Gastrocnemius medialis (tissue), 4 donors: ENCODE data around the gene WASF2. TPM values are rescaled to one million over a fixed set of nuclear protein-coding genes. Genes with fewer than 3 reads are reported as not detected.

Source experiments
- ATAC-seq, 2 donors: fragments of 150-250 bp; one replicate each; pipeline ENCODE4 v1.9.1; 2016
- DNase-seq, 2 donors: peaks; one replicate each; pipeline ENCODE4 v3.0.0-alpha.2; 2019
- H3K27ac ChIP-seq, 4 donors: fragments of 200-600 bp; sonication (generic); 1 replicate in 1 of 4; 2 replicates in 3 of 4; pipeline ENCODE4 v1.5.1; 2016 to 2018; ENCODE audit warnings: mild to moderate bottlenecking in 2 of 4, moderate library complexity in 1 of 4
- H3K27me3 ChIP-seq, 3 donors: fragments of 200-600 bp; sonication (generic) in 2 of 3; 1 replicate in 1 of 3; 2 replicates in 2 of 3; pipeline versions ENCODE4 v1.5.1 to v1.6.0; 2016 to 2019; ENCODE audit warnings: mild to moderate bottlenecking in 1 of 3, moderate library complexity in 1 of 3
- H3K36me3 ChIP-seq, 2 donors: fragments of 200-600 bp; sonication (generic) in 1 of 2; one replicate each; pipeline ENCODE4 v1.5.1; 2017 to 2018
- H3K4me1 ChIP-seq, 2 donors: fragments of 200-600 bp; sonication (generic) in 1 of 2; one replicate each; pipeline ENCODE4 v1.5.1; 2016 to 2017; ENCODE audit warnings: mild to moderate bottlenecking in 2 of 2
- H3K4me3 ChIP-seq, 4 donors: fragments of 200-600 bp; sonication (generic) in 3 of 4; 1 replicate in 1 of 4; 2 replicates in 3 of 4; pipeline ENCODE4 v1.5.1; 2016 to 2019; ENCODE audit warnings: mild to moderate bottlenecking in 2 of 4
- H3K9me3 ChIP-seq, 3 donors: fragments of 200-600 bp; sonication (generic) in 2 of 3; 1 replicate in 1 of 3; 2 replicates in 2 of 3; pipeline ENCODE4 v1.5.1; 2016 to 2019
- CTCF ChIP-seq, 5 experiments: fragments of 450-650 bp in 3 of 5; fragments of 200-600 bp in 2 of 5; sonication (generic) in 2 of 5; IDR thresholded peaks in 4 of 5; conservative IDR thresholded peaks in 1 of 5; 1 replicate in 4 of 5; 2 replicates in 1 of 5; pipeline ENCODE4 v1.5.1; 2016 to 2019; ENCODE audit warnings: antibody characterized with exemption in 5 of 5, mild to moderate bottlenecking in 3 of 5, moderate library complexity in 3 of 5
- POLR2A ChIP-seq, 2 donors: fragments of 450-650 bp; IDR thresholded peaks; one replicate each; pipeline ENCODE4 v1.6.1; 2017; ENCODE audit warnings: antibody characterized with exemption in 2 of 2, mild to moderate bottlenecking in 2 of 2, moderate library complexity in 2 of 2
- in situ Hi-C, 4 donors: fragments of 200-750 bp; cut with MboI; loops; one replicate each; pipeline versions ENCODE4 v1.15.0 to v1.8.0; 2017; ENCODE audit warnings: low sequenced_read_pairs in 4 of 4
- intact Hi-C: fragments of 100-400 bp; cut with DNase I; formaldehyde crosslinking; loops from one replicate; pipeline ENCODE4 v1.15.1; 2023; ENCODE audit warnings: low total_unique reads
- total RNA-seq, 4 donors: library from RNA; depleted of rRNA; stranded (reverse); fragments of >200 nt; gene quantifications; one replicate each; pipeline versions ENCODE4 v1.1.0 to v1.2.3, GENCODE V29; 2016

The WASF2 gene
- total RNA-seq, 4 donors from 2014 or later, result 10.6 to 16.7 (median 13.3) TPM

DNA sequence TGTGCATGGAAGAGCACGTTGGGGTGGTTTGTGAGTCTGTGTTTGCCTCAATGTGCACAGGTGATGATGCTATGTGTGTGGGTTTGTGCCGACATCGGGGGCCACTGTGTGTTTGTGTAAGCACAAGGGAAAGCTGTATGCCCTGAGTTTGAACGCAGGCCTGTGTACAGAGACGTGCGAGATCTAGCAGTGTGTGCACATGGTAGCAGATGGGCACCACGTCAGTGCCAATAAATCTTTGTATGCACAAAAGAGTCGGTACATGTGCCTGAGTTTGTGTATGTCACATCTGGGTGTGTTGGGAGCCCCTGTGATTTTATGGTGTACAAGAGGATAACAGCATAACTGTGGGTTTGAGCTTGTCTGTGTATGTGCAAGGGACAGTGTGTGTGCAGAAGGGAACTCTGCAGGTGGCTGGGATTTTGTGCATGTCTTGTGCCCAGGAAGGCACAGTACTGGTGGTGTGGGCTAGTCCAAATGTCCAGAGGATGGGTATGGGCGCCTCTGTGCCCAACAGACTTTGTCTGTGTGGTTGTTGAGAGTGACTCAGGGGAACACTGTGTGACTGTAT is 32.0 kb upstream of the WASF2 start:
- no peaks in the 10 kb centered on the region for H3K36me3 ChIP-seq
- intact Hi-C loops, result loop anchor here (10.0 kb wide), 1 partner anchor 117 kb away; no protein-coding TSS in a partner anchor
- peak overlapping the region; percentile 56 to 92 (median 80) for H3K27ac ChIP-seq
- no peaks in the 10 kb centered on the region for H3K27me3 ChIP-seq
- no peak overlapping the region for H3K4me3 ChIP-seq
- ATAC-seq (peak; percentile 31 to 35), DNase-seq (no peak)
- no peaks in the 10 kb centered on the region for H3K9me3 ChIP-seq
- in situ Hi-C loops, result loop anchor here in 2 of 4 donors (25.0 kb wide), 1 partner anchor 110 kb away; no protein-coding TSS in a partner anchor
- TF ChIP-seq CTCF (IDR thresholded peaks at IDR 0.05 in 4 of 5, conservative IDR thresholded peaks at IDR 0.05 in 1 of 5), result no peak
- TF ChIP-seq POLR2A (IDR thresholded peaks at IDR 0.05), result no peak
- H3K4me1 ChIP-seq, result peaks cover 68 to 70% of the 10 kb centered on the region in 2 donors

DNA sequence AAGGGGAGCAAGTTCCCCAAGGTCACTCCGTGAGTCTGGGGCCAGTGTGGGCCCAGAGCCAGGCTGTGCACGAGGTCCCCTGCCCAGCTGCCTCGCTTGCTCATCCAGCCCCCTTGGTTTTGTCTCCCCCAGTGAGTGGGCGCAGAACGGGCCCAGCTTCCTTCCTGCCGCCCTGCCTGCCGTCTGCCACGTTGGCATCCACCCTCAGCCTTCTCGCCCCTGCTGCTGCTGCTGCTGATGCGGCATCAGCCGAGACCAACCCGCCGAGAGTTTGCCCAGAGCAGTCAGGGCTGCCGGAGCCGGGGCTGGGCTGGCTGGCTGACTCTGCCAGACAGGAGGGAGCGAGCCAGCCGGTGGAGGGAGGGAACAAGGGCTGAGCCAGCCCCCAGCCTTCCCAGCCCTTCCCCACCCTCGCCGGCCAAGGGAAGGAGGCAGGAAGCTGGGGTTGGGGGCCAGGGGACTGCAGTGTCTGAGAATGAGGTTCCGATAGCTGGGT is 31.4 kb upstream of the WASF2 start:
- intact Hi-C loops (loop anchor here (10.0 kb wide), 1 partner anchor 117 kb away; no protein-coding TSS in a partner anchor), in situ Hi-C loops (loop anchor here in 2 of 4 donors (25.0 kb wide), 1 partner anchor 109 kb away; no protein-coding TSS in a partner anchor)
- TF ChIP-seq CTCF (IDR thresholded peaks at IDR 0.05 in 4 of 5, conservative IDR thresholded peaks at IDR 0.05 in 1 of 5) (no peak), POLR2A (IDR thresholded peaks at IDR 0.05) (no peak)
- Histone ChIP-seq H3K36me3 (no peaks in the 10 kb centered on the region), H3K4me1 (peaks cover 68 to 71% of the 10 kb centered on the region in 2 donors), H3K27me3 (no peaks in the 10 kb centered on the region), H3K4me3 (no peak overlapping the region), H3K27ac (peak overlapping the region in 3 of 4 donors; percentile 21 to 92 (median 89)), H3K9me3 (no peaks in the 10 kb centered on the region)
- DNase-seq (no peak), ATAC-seq (no peak)

DNA sequence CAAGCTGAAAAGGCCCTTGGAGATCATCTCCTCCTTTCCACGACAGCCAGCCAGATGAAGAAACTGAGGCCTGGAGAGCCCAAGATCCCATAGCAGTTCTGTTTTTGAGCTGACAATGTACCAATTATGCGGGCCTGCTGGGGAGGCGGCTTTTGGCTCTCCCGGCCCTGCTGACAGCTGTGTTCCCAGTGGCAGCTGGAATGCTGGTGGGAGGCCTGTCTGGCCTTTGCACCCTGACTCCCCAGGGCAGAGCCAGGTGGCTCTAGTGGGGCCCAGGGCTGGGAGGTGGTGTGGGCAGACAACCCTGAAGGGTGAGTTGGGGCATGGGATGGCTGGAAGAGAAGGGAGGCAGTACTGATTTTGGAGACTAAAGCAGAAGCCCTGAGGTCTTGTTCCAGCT is 30.7 kb upstream of the WASF2 start:
- H3K4me1 ChIP-seq, result peaks cover 68 to 69% of the 10 kb centered on the region in 2 donors
- H3K27me3 ChIP-seq, result no peaks in the 10 kb centered on the region
- TF ChIP-seq CTCF (IDR thresholded peaks at IDR 0.05 in 4 of 5, conservative IDR thresholded peaks at IDR 0.05 in 1 of 5) (no peak), POLR2A (IDR thresholded peaks at IDR 0.05) (no peak)
- in situ Hi-C loops, result loop anchor here in 2 of 4 donors (25.0 kb wide), 1 partner anchor 108 kb away; no protein-coding TSS in a partner anchor
- H3K4me3 ChIP-seq, result no peak overlapping the region
- intact Hi-C loops, result loop anchor here (10.0 kb wide), 1 partner anchor 116 kb away; no protein-coding TSS in a partner anchor
- no peak for ATAC-seq
- no peaks in the 10 kb centered on the region for H3K36me3 ChIP-seq
- DNase-seq, result no peak
- no peaks in the 10 kb centered on the region for H3K9me3 ChIP-seq
- peak overlapping the region in 2 of 4 donors; percentile 21 to 92 for H3K27ac ChIP-seq

- no peaks in the 10 kb centered on the region for H3K27me3 ChIP-seq
- no peak overlapping the region for H3K4me3 ChIP-seq
- H3K27ac ChIP-seq, result peak overlapping the region in 1 of 4 donors; percentile 27
- peaks cover 58% of the 10 kb centered on the region in 2 donors for H3K4me1 ChIP-seq
- H3K36me3 ChIP-seq, result no peaks in the 10 kb centered on the region
- ATAC-seq, result no peak
- no peak for DNase-seq
- in situ Hi-C loops (loop anchor here in 2 of 4 donors (25.0 kb wide), 1 partner anchor 107 kb away; no protein-coding TSS in a partner anchor), intact Hi-C loops (loop anchor here (10.0 kb wide), 1 partner anchor 115 kb away; no protein-coding TSS in a partner anchor)
- TF ChIP-seq CTCF (IDR thresholded peaks at IDR 0.05 in 4 of 5, conservative IDR thresholded peaks at IDR 0.05 in 1 of 5) (no peak), POLR2A (IDR thresholded peaks at IDR 0.05) (no peak)
- no peaks in the 10 kb centered on the region for H3K9me3 ChIP-seq
Observed at GRCh38 chr1:27519331-27520258, 29.6 kb upstream of the WASF2 start.
